Liver (tissue), 3 donors: ENCODE data around the gene N4BP2.

Source experiments
- ATF3 ChIP-seq: IDR thresholded peaks from 2 replicates; pipeline ENCODE4 v1.6.1; 2016; ENCODE audit warnings: antibody characterized with exemption
- CTCF ChIP-seq: fragments of 150-350 bp; IDR thresholded peaks from 2 replicates; pipeline ENCODE4 v1.5.1; 2017; ENCODE audit warnings: improper control_type of control experiment, low read depth, low read length; ENCODE audit not compliant: missing input control
- FOXA1 ChIP-seq: IDR thresholded peaks from 2 replicates; pipeline ENCODE4 v1.6.1; 2016; ENCODE audit warnings: antibody characterized with exemption
- HNF4A ChIP-seq, 2 donors: conservative IDR thresholded peaks; 2 replicates each; pipeline ENCODE4 v1.6.1; 2016; ENCODE audit warnings: antibody characterized with exemption in 2 of 2, mild to moderate bottlenecking in 2 of 2
- JUND ChIP-seq, 2 donors: IDR thresholded peaks; 2 replicates each; pipeline ENCODE4 v1.6.1; 2016; ENCODE audit warnings: antibody characterized with exemption in 2 of 2
- MAX ChIP-seq: IDR thresholded peaks from 2 replicates; pipeline ENCODE4 v1.6.1; 2016; ENCODE audit warnings: antibody characterized with exemption
- NR2F2 ChIP-seq: IDR thresholded peaks from 2 replicates; pipeline ENCODE4 v1.6.1; 2016; ENCODE audit warnings: antibody characterized with exemption
- RAD21 ChIP-seq, 2 donors: IDR thresholded peaks; 2 replicates each; pipeline ENCODE4 v1.6.1; 2016; ENCODE audit warnings: antibody characterized with exemption in 2 of 2, mild to moderate bottlenecking in 2 of 2
- REST ChIP-seq: IDR thresholded peaks from 2 replicates; pipeline ENCODE4 v1.6.1; 2016; ENCODE audit warnings: antibody characterized with exemption, mild to moderate bottlenecking
- TAF1 ChIP-seq: conservative IDR thresholded peaks from 2 replicates; pipeline ENCODE4 v1.6.1; 2016; ENCODE audit warnings: antibody characterized with exemption, mild to moderate bottlenecking
- donor health status: healthy.
- donor health status: healthy.

- TF ChIP-seq CTCF, result no peak
- TF ChIP-seq ATF3, result no peak
- no peak for TF ChIP-seq FOXA1
- no peak for TF ChIP-seq TAF1
- TF ChIP-seq HNF4A (conservative IDR thresholded peaks at IDR 0.05), result no peak
- no peak for TF ChIP-seq NR2F2
- no peak for TF ChIP-seq REST
- no peak for TF ChIP-seq RAD21 (IDR thresholded peaks at IDR 0.05)
- no peak for TF ChIP-seq JUND (IDR thresholded peaks at IDR 0.05)
- TF ChIP-seq MAX, result no peak
Observed at GRCh38 chr4:40140196-40140595, 83.5 kb downstream of the N4BP2 start.
